Right renal cortex interstitium (tissue), 3 donors: ENCODE data around the gene STAG1. TPM values are rescaled to one million over a fixed set of nuclear protein-coding genes. Genes with fewer than 3 reads are reported as not detected.
"Not testable (repeated sequence)": the region's sequence is repeated elsewhere in the genome, so short reads cannot be mapped to it uniquely, and the experiment has no call there.

Experiments used
- DNase-seq, 3 donors: peaks; one replicate each; pipeline ENCODE4 v3.0.0-alpha.2; 2013; ENCODE audit warnings: low read depth in 3 of 3, low spot score in 2 of 3
- polyA plus RNA-seq, 3 donors: library from polyadenylated mRNA; unstranded; fragments of 120-200 nt; gene quantifications; one replicate each; pipeline ENCODE4 v1.2.1, GENCODE V29; 2013; ENCODE audit not compliant: insufficient read length in 3 of 3

The STAG1 gene
- polyA plus RNA-seq, 3 donors = 52.6 to 57.4 (median 55.9) TPM

DNA sequence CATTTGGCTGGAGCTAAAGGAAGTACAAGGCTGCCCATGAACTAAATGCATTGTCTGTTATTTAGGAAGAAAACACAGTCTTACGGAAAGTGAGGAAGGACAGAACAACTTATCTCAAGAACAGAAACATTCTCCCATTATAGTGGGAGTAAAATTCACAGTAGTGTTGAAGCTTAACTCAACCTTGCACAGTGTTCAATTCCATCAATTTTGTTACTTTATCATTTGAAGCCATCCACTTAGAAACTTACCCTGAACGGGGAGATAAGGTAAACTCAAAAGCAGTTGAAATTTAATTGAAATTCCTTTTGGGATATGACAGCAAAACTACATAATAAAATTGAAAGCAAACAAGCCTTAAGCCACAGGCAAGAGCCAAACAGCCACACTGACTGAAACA is 315.1 kb downstream of the STAG1 start:
- no peak for DNase-seq

GRCh38 chr3:136434429-136434828 is 317.7 kb downstream of the STAG1 start:
- DNase-seq = no peak

GRCh38 chr3:136432685-136433084 is 319.5 kb downstream of the STAG1 start:
- no peak for DNase-seq

GRCh38 chr3:136428167-136428566 is 324.0 kb downstream of the STAG1 start:
- no peak for DNase-seq

DNA sequence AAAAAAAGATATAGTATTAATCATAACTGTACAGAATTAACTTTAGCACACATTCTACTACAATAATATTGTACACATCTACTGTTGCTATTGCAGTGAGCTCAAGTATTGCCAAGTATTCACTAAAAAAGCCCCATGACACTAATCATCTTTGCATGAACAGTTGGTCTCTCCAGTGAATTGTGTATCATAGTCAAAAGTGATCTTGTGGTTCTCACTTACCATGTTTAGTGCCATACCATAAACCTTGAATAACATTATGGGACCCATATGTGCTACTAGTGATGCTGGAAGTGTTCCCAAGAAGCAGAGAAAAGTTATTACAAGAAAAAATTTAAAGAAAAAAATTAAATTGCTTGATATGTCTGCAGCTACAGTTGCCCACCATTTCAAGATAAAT is 324.9 kb downstream of the STAG1 start:
- no peak for DNase-seq

DNA sequence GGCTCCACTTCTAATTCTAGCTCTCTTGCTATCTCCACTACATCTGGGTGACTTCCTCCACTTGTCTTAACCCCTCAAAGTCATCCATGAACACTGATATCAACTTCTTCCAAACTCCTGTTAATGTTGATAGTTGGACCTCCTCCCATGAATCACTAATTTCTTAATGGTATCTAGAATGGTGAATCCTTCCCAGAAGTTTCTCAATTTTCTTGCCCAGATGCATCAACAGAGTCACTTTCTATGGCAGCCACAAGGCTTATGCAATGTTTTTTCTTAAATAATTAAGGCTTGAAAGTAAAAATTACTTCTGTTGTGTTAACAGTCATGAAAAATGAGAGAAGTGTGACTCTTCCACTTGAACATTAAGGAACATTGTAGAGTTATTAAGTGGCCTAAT is 337.7 kb downstream of the STAG1 start:
- DNase-seq = no peak

DNA sequence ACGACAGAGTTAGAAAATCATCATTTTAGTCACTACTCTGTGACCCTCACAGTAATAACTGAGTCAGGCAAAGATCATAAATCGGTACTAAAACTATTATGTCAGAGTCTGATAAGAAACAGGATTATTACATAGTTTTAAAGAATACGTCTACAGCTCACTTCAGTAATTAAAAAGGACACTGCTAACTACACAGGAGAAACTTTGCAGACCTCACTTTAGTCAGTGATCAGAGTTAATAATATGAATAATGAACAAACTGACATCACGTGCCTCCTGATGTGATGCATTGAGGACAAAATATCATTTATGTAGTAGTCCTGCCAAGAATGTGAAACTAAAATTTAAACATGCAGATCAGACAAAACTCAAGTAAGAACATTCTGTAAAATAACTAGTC is 339.9 kb downstream of the STAG1 start:
- no peak for DNase-seq

- no peak for DNase-seq
These were observed 342.6 kb downstream of the STAG1 start for GRCh38 chr3:136409549-136409948.

GRCh38 chr3:136404056-136404455 is 348.1 kb downstream of the STAG1 start:
- DNase-seq = no peak

DNA sequence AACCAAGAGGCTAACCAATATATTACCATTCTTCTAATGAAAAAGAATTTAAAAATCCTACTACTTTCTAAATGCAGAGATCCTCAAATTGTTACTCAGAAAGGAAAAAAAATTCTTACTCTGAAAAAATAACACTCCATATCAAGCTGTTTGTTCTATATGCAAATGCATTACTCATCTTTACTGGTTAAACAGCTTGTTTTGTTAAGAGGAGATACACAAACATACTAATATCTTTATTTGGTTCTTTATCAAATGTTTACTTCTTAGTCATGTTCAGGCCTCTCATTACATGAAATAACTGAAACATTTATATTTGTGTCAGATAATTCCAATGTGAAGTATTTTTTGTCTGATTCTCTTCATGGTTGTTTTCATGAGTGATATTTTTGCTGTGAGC is 355.3 kb downstream of the STAG1 start:
- DNase-seq = no peak

GRCh38 chr3:136390574-136390973 is 361.6 kb downstream of the STAG1 start:
- no peak for DNase-seq

DNA sequence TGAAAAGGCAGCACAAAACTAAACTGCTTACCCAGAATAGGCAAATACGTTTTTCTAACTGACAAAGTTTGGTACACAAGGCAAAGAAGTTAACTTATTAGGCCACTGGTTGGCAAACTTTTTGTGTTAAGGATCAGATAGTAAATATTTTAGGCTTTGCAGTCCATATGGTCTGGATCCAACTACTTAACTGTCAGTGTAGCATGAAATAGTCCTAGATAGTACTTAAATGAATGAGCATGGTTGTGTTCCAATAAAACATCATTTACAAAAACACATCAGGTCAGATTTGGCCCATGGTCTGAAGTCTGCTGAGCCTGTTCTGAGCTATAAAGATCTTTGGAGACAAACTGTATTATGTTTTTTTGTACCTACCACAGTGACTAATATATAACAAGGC is 365.1 kb downstream of the STAG1 start:
- no peak for DNase-seq

GRCh38 chr3:136385457-136385856 is 366.7 kb downstream of the STAG1 start:
- no peak for DNase-seq

DNA sequence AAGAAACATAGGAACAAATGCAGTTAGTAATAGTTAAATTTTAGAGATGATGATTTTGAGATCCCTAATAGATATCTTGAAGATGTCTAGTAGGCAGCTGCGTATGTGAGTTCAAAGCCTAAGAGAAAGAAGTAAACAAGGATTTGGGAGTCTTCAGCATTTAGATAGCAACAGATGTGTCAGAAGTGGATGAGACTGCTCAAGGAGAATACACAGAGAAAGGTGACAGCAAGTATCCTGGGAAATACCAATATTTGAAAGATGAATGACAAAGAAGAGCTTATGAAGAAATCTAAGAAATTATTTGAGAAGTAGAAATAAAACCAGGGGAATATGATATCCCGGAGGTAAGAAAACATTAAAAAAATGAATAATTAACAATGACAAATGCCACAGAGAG is 371.1 kb downstream of the STAG1 start:
- DNase-seq = no peak

- DNase-seq = no peak
These were observed 371.6 kb downstream of the STAG1 start for GRCh38 chr3:136380530-136380929.

DNA sequence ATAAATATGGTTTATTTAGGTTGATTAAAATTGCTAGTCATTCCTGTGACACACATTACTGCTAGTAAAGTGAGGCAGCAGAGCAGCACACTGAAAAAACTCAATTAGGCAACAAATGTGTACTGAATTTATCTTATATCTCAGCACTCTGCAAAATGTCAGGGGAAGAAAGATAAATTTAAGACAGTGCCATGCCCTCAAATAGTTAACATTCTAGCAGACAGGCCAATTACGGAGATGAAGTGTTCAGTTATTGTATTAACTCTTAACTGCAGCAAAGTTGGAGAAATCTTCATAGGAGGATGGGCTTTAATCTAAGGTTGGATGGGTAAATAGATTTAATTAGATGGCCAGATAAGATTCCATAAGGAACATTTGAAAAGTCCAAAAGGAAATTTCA is 374.2 kb downstream of the STAG1 start:
- DNase-seq = no peak

- no peak for DNase-seq
These were observed 374.7 kb downstream of the STAG1 start for GRCh38 chr3:136377508-136377907.

DNA sequence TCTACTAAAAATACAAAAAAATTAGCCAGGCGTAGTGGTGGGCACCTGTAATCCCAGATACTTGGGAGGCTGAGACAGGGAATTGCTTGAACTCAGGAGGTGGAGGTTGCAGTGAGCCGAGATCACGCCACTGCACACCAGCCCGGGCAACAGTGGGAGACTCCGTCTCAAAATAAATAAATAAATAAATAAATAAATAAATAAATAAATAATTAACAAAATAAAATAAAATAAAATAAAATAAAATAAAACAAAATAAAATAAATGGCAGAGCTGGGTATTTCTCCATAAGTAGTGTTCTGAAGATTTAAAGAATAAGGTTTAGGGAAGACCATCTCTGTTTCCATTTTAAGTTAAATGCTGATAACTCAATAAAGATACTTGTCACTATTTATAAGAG is 376.4 kb downstream of the STAG1 start:
- DNase-seq = not testable (repeated sequence)

DNA sequence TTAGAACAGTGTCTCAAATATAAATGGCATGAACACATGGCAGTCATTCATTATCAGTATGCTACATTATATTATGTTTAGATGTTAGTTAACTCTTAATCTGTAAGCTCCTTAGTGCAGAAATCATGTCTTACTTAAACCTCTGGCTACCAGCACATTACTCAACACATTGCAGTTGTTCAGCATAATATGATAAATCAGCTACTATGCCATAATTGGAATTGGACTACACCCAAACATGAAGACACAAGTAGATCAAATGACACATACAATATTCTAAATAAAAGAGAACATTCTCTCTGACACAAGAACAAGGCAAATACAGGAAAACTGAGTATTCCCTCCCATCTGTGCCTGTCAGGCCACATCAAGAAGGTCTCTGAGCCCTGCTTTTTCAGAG is 385.9 kb downstream of the STAG1 start:
- no peak for DNase-seq

DNA sequence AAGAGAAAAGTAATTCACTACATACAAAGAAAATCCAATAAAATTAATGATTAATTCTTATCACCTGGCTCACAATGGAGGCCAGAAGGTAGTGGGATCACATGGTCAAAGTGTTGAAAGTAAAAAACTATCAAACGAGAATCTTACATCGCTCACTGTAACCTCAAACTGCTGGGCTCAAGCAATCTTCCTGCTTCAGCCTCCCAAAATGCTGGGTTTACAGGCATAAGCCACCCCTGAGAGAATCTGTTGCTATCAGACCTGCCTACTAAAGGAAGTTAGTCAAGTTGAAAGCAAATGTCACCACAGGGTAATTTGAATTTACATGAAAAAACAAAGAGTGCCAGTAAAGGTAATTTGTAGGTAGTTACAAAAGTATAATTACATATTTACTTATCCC is 398.7 kb downstream of the STAG1 start:
- DNase-seq = no peak

DNA sequence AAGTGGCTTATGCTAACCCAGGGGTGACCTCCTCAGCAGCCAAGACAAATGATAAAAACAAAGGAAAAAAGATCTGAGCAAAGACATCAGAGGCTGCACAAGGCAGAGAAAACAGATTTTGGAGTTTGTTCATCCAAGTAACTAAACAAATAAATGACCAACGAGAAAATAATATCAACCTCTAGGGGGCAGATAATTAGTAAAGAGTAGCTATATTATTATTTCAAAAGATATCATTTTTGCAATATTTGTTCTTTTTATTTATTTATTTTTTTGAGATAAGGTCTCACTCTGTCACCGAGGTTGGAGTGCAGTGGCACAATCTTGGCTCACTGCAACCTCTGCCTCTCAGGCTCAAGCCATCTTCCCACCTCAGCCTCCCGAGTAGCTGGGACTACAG is 400.3 kb downstream of the STAG1 start:
- no peak for DNase-seq

- no peak for DNase-seq
These were observed 400.8 kb downstream of the STAG1 start for GRCh38 chr3:136351351-136351750.

DNA sequence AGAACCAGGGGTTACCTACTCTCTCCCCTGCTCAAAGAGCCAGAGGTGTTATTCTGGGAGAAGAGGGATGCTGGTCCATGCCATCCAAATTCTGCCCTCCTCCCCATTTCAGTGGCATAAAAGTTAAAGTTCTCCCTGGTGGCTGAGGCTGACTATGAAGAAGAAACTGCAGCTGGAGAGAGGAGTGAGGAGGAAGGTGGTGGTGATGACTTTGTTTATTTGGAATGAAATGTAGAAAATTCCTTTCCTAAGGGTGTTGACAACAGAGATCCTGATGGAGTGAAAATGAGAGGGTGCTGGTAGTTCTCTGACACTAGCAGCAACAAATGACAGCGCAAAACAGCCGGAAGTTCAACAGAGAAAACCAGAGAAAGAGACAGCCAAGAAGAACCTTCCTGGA is 401.6 kb downstream of the STAG1 start:
- DNase-seq = no peak

DNA sequence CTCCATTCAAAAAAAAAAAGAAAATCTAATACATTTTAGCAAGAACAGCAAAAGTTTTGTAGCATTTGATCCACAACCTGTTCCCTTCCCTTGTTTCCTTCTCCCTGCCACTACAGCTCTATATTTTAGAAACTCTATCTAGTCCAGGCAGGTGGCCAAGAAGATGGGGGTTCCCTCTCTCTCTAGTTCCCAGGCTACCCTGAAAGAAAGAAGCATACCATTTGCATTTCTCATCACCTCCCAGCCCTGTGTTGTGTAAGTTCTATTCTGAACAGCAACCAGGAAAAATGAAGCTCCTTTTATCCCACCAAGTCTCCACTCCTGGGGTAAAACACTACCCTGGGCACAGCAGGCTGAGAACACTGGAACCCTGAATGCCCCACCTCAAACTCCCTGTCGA is 402.0 kb downstream of the STAG1 start:
- no peak for DNase-seq
